GM12864 (cell line): ENCODE measurements around the gene SELENOO.

Source experiments
- DNase-seq: peaks from one replicate; pipeline ENCODE4 v3.0.0-alpha.2; 2011; ENCODE audit warnings: low read depth
- H3K4me3 ChIP-seq: 2 replicates; pipeline ENCODE4 v1.5.1; 2011; ENCODE audit warnings: mild to moderate bottlenecking, low read depth, low read length, control low read depth
- CTCF ChIP-seq: IDR thresholded peaks from 2 replicates; pipeline ENCODE4 v1.5.1; 2011; ENCODE audit warnings: low read depth, mild to moderate bottlenecking, moderate library complexity, low read length, control low read depth, inconsistent platforms; ENCODE audit errors: missing control alignments

SELENOO gene

DNA sequence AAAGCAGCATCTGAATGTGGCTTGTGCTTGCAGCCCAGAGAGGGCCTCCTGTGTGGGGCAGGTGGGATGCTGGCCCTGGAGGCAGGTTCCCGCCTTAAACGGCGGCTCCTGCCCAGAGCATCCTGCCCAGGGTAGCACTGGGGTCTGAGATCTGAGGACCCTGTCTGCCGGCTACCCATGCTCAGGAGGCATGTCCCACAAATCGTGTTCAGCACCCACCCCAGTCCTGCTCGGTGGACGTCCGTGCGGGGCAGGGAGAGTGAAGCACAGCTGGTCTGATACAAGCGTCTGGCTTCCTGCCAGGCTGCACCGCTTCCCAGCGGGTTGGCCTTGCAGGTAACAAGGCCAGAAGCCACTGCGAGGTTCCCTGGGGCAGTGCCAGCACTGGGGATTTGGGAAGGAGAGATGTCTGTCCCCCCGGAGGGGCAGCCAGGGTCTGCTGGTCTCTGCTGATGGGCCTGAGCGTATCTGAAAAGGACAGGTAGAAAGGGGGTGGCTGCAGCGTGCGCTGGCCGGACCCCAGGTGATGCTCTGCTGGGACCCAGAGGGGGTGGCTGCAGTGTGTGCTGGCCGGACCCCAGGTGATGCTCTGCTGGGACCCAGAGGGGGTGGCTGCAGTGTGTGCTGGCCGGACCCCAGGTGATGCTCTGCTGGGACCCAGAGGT is 11.5 kb upstream of the SELENOO start:
- peak overlapping the region; percentile 58 for H3K4me3 ChIP-seq
- TF ChIP-seq CTCF, result no peak
- no peak for DNase-seq

DNA sequence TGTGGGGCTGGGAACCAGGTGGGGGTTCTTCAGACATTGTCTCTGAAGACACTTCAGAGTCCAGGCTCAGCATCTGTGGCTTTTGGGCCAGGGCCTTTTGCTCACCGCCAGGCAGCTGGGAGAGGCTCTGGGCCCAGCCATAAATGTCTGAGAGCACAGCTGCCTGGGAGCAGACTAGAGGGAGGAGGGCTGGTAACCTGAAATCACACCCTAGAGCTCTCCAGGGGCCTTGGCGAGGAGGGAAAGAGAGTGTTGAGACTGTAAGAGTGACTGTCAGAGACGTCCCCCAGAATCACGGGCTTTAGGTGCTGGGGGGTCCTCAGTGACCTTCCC is 11.0 kb upstream of the SELENOO start:
- no peak for TF ChIP-seq CTCF
- H3K4me3 ChIP-seq, result peak overlapping the region; percentile 58
- DNase-seq, result no peak

GRCh38 chr22:50190182-50190940 is 10.4 kb upstream of the SELENOO start:
- peak; percentile 36 for TF ChIP-seq CTCF
- DNase-seq, result peak; percentile 78
- peak overlapping the region; percentile 58 for H3K4me3 ChIP-seq

- peak overlapping the region; percentile 58 for H3K4me3 ChIP-seq
- peak; percentile 88 for DNase-seq
- TF ChIP-seq CTCF, result no peak
Measured at GRCh38 chr22:50190941-50191741, 9.7 kb upstream of the SELENOO start.

DNA sequence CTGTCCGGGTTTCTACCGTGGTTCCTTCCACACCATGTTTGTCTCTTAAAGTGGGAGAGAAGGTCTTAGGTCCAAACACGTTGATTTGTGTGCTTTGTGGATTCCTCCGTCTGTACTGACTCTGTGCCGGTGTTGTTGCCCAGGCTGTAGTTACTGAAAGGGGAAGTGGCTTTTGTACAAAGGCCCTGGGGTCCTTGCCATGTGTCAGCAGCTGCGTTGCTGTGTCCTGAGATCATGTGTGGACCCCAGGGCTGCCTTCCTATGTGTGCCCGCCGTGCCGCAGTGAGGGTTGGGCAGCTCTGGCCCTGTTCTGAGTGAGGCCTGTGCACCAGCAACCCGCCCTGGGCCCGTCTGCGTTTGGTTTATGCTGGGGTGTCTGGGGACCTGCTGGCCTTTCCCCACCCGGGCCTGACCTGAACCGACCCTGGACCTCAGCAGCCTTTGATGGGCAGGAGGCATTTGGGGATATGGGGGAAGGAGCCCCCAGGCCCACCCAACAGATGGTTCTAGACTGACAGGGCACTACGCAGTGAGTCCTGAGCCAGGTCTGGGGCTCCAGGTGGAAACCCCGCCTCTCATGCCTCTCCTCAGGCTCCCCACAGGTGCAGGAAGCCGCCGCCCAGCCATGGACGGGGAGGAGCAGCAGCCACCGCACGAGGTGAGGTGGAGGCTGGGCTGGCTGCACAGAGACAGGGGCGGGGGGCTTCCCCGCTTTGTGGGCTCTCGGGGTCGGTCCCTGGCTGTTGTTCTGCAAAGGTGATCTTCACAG is 8.2 kb upstream of the SELENOO start:
- TF ChIP-seq CTCF, result peak; percentile 5
- DNase-seq, result no peak

DNA sequence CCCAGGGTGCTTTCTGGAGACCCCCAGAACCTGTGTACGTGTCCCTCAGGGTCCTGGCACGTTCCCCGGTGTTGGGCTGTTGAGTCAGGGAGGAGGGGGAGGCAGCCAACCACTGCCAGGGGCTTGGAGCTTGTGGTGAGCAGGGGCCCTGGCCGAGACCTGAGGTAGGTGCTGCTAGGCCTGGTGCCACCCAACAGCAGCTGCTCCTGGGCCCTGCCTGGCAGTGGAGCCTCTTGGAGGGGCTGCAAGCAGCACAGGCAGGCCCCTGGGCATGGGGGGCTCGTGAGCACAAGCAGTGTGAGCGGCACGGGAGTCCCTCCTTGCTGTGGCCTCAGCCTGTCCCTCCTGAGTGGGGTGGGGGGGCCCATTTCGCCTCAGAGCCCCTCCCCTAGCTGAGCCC is 7.2 kb upstream of the SELENOO start:
- no peak overlapping the region for H3K4me3 ChIP-seq
- no peak for TF ChIP-seq CTCF
- DNase-seq, result no peak

More for the DNA sequence above, 8.2 kb upstream of the SELENOO start:
- H3K4me3 ChIP-seq, result peak overlapping the region; percentile 55
